ENCODE data around the gene TIMP2. TPM values are rescaled to one million over a fixed set of nuclear protein-coding genes. Genes with fewer than 3 reads are reported as not detected.
"Not testable (repeated sequence)": the region's sequence is repeated elsewhere in the genome, so short reads cannot be mapped to it uniquely, and the experiment has no call there.

TIMP2 gene
- total and polyA plus RNA-seq, 2 of the 13 experiments (the other 11 are each of a cell fraction or from before 2014, with no cell fraction given), result 3.8 to 8.5 TPM

DNA sequence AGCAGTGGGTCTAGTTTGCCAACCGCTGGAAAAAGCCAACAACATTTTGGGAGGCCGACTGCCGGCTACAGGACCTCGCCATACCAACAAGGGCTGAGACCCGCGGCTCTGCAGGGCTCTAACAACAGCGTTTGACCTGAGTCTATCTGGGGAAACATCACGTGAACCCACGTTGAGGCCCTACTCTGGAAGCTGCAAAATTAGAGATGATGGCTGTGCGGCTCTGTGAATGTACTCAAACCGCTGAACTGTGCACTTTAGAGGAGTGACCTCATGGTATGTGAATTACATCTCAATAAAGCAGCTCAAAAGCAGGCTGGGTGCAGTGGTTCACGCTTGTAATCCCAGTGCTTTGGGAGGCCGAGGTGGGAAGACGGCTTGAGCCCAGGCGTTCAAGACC lies 12.1 kb downstream of the TIMP2 start (continued):
- TF ChIP-seq, protein P1, sequence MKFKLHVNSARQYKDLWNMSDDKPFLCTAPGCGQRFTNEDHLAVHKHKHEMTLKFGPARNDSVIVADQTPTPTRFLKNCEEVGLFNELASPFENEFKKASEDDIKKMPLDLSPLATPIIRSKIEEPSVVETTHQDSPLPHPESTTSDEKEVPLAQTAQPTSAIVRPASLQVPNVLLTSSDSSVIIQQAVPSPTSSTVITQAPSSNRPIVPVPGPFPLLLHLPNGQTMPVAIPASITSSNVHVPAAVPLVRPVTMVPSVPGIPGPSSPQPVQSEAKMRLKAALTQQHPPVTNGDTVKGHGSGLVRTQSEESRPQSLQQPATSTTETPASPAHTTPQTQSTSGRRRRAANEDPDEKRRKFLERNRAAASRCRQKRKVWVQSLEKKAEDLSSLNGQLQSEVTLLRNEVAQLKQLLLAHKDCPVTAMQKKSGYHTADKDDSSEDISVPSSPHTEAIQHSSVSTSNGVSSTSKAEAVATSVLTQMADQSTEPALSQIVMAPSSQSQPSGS (CRISPR knock-in tag; IDR thresholded peaks at IDR 0.05), result no peak
- TF ChIP-seq, protein P2, sequence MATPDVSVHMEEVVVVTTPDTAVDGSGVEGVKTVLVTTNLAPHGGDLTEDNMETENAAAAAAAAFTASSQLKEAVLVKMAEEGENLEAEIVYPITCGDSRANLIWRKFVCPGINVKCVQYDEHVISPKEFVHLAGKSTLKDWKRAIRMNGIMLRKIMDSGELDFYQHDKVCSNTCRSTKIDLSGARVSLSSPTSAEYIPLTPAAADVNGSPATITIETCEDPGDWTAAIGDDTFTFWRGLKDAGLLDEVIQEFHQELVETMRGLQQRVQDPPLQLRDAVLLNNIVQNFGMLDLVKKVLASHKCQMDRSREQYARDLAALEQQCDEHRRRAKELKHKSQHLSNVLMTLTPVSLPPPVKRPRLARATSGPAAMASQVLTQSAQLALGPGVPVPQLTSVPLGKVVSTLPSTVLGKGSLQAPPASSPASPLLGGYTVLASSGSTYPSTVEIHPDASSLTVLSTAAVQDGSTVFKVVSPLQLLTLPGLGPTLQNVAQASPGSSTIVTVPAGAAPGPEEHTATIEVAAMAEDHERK (CRISPR knock-in tag; IDR thresholded peaks at IDR 0.05; ENCODE audit: low read depth), result no peak
- no peak for TF ChIP-seq MTF1 (CRISPR knock-in tag; IDR thresholded peaks at IDR 0.05)
- TF ChIP-seq, protein P3, sequence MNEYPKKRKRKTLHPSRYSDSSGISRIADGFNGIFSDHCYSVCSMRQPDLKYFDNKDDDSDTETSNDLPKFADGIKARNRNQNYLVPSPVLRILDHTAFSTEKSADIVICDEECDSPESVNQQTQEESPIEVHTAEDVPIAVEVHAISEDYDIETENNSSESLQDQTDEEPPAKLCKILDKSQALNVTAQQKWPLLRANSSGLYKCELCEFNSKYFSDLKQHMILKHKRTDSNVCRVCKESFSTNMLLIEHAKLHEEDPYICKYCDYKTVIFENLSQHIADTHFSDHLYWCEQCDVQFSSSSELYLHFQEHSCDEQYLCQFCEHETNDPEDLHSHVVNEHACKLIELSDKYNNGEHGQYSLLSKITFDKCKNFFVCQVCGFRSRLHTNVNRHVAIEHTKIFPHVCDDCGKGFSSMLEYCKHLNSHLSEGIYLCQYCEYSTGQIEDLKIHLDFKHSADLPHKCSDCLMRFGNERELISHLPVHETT (CRISPR knock-in tag; conservative IDR thresholded peaks at IDR 0.05), result no peak

DNA sequence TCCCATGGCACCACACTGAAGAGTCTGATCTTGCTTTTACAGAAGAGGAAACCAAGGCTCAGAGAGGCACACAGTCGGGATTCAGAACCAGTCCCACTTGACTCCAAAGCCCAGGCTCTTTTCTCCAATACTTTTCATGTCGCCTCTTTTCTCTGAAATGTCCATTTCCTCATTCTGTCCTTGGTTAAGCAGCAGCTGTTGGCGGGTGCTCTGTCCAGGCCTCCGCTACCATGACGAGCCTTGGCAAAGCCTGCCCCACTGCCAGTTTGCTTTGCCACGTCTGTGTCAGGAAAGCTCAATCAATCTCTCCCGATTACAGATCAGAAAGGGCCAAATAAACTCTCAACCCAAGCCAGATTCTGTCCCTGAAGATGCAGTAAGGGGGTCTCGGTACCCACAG lies 13.1 kb downstream of the TIMP2 start:
- no peak overlapping the region for H3K4me2 ChIP-seq (ENCODE audit: low read depth, low read length)
- H3K27ac ChIP-seq (ENCODE audit: extremely low read length, insufficient read depth, low read length), result no peak overlapping the region
- H3K36me3 ChIP-seq (replicated peaks in 1 of 2; ENCODE audit: control insufficient read depth in 1 of 2, insufficient read depth in 2 of 2, low read length in 2 of 2), result no peaks in the 10 kb centered on the region; a peak in 1 of 5 replicates
- POLR2A ChIA-PET, result no interaction called here
- H3K4me3 ChIP-seq (replicated peaks in 1 of 3; ENCODE audit: insufficient read depth in 1 of 3, low read depth in 2 of 3, low read length in 3 of 3), result no peak overlapping the region
- 93% methylated on average over 8 of the region's 8 CpGs for WGBS (ENCODE audit: low lambda C conversion rate)
- CTCF ChIA-PET (ENCODE audit: low intra/inter-chr PET ratio, low total read pairs), result no interaction called here
- ATAC-seq (no peak), FAIRE-seq (no peak), DNase-seq (ENCODE audit: low spot score) (no peak)
- no peaks in the 10 kb centered on the region for H4K20me1 ChIP-seq (ENCODE audit: insufficient read depth, low read length)
- TF ChIP-seq TAF1 (CRISPR knock-in tag; IDR thresholded peaks at IDR 0.05) (no peak), ZNF569 (CRISPR knock-in tag; IDR thresholded peaks at IDR 0.05; ENCODE audit: borderline replicate concordance) (no peak), STAT5B (CRISPR knock-in tag; IDR thresholded peaks at IDR 0.05) (no peak)
- BruUV-seq (replicated peaks), result no TSS peak
- intact Hi-C loops (cut with micrococcal nuclease; ENCODE audit: unreplicated experiment), result no loop called here
- H3K9me3 ChIP-seq (ENCODE audit: low read length), result no peaks in the 10 kb centered on the region
- no peaks in the 10 kb centered on the region for H3K27me3 ChIP-seq (ENCODE audit: control insufficient read depth in 1 of 2, insufficient read depth in 2 of 2, low read length in 2 of 2)
- no peaks in the 10 kb centered on the region for H3K79me2 ChIP-seq (ENCODE audit: insufficient read depth, low read length)
- no peak overlapping the region for H3K9ac ChIP-seq (ENCODE audit: insufficient read depth, low read depth, low read length)
- H3K4me1 ChIP-seq (ENCODE audit: insufficient read depth, low read length), result peaks cover 26% of the 10 kb centered on the region
- no peak overlapping the region for H2AFZ ChIP-seq (ENCODE audit: low read length)
- in situ Hi-C loops (cut with HindIII; ENCODE audit: extremely low pct_ligation_motif_present, low pct_unique_long_range_greater_than_20kb), result no loop called here

DNA sequence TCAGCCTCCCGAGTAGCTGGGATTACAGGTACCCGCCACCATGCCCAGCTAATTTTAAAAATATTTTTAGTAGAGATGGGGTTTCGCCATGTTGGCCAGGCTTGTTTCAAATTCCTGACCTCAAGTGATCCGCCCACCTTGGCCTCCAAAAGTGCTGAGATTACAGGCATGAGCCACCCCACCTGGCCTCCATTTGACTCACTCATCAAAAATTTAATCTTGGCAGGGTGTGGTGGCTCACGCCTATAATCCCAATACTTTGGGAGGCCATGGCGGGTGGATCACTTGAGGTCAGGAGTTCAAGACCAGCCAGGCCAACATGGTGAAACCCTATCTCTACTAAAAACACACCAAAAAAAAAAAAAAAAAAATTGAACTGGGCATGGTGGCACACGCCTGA lies 13.6 kb downstream of the TIMP2 start:
- WGBS (ENCODE audit: low lambda C conversion rate), result 94% methylated on average over 7 of the region's 7 CpGs
- H3K4me2 ChIP-seq (ENCODE audit: low read depth, low read length); POLR2A ChIA-PET; in situ Hi-C loops (cut with HindIII; ENCODE audit: extremely low pct_ligation_motif_present, low pct_unique_long_range_greater_than_20kb); CTCF ChIA-PET (ENCODE audit: low intra/inter-chr PET ratio, low total read pairs); FAIRE-seq; intact Hi-C loops (cut with micrococcal nuclease; ENCODE audit: unreplicated experiment); H2AFZ ChIP-seq (ENCODE audit: low read length); H3K9me3 ChIP-seq (ENCODE audit: low read length); H3K79me2 ChIP-seq (ENCODE audit: insufficient read depth, low read length); H3K9ac ChIP-seq (ENCODE audit: insufficient read depth, low read depth, low read length); H3K4me3 ChIP-seq (replicated peaks in 1 of 3; ENCODE audit: insufficient read depth in 1 of 3, low read depth in 2 of 3, low read length in 3 of 3); H3K36me3 ChIP-seq (replicated peaks in 1 of 2; ENCODE audit: control insufficient read depth in 1 of 2, insufficient read depth in 2 of 2, low read length in 2 of 2); H3K27me3 ChIP-seq (ENCODE audit: control insufficient read depth in 1 of 2, insufficient read depth in 2 of 2, low read length in 2 of 2); H4K20me1 ChIP-seq (ENCODE audit: insufficient read depth, low read length); DNase-seq (ENCODE audit: low spot score); ATAC-seq; H3K27ac ChIP-seq (ENCODE audit: extremely low read length, insufficient read depth, low read length); BruUV-seq (replicated peaks): not testable (repeated sequence)
- peaks cover 23% of the 10 kb centered on the region for H3K4me1 ChIP-seq (ENCODE audit: insufficient read depth, low read length)
